Liver (tissue), 9 donors: ENCODE data around the gene EXT2. TPM values are rescaled to one million over a fixed set of nuclear protein-coding genes. Genes with fewer than 3 reads are reported as not detected.

Experiments
- DNase-seq: peaks from one replicate; pipeline ENCODE4 v3.0.0-alpha.2; 2017; ENCODE audit warnings: low spot score
- H3K27ac ChIP-seq, 2 donors: one replicate each; pipeline ENCODE4 v1.7.0; 2013; ENCODE audit warnings: inconsistent platforms in 2 of 2, low read length in 2 of 2, control low read depth in 1 of 2, low read depth in 1 of 2, mild to moderate bottlenecking in 1 of 2
- H3K27me3 ChIP-seq, 4 donors: one replicate each; pipeline versions ENCODE4 v1.6.1 to v1.7.0; 2013; ENCODE audit warnings: low read length in 3 of 4, inconsistent platforms in 1 of 4, mild to moderate bottlenecking in 1 of 4, moderate library complexity in 1 of 4; ENCODE audit not compliant: control insufficient read depth in 4 of 4, insufficient read depth in 4 of 4
- H3K36me3 ChIP-seq, 4 donors: one replicate each; pipeline versions ENCODE4 v1.6.1 to v1.7.0; 2013; ENCODE audit warnings: low read length in 3 of 4, mild to moderate bottlenecking in 3 of 4, low read depth in 1 of 4, moderate library complexity in 1 of 4; ENCODE audit not compliant: control insufficient read depth in 4 of 4, insufficient read depth in 3 of 4
- H3K4me1 ChIP-seq, 4 donors: one replicate each; pipeline versions ENCODE4 v1.6.1 to v1.7.0; 2013; ENCODE audit warnings: low read length in 3 of 4, mild to moderate bottlenecking in 3 of 4, moderate library complexity in 1 of 4; ENCODE audit not compliant: control insufficient read depth in 4 of 4, insufficient read depth in 4 of 4
- H3K4me3 ChIP-seq, 3 donors: one replicate each; pipeline versions ENCODE4 v1.6.1 to v1.7.0; 2013; ENCODE audit warnings: low read length in 3 of 3, control low read depth in 1 of 3, low read depth in 1 of 3, mild to moderate bottlenecking in 1 of 3
- H3K9ac ChIP-seq, 2 donors: one replicate each; pipeline ENCODE4 v1.7.0; 2013; ENCODE audit warnings: low read length in 2 of 2, mild to moderate bottlenecking in 2 of 2, moderate library complexity in 2 of 2, control low read depth in 1 of 2, low read depth in 1 of 2
- H3K9me3 ChIP-seq, 4 donors: one replicate each; pipeline versions ENCODE4 v1.6.1 to v1.7.0; 2013; ENCODE audit warnings: low read length in 3 of 4; ENCODE audit not compliant: control insufficient read depth in 4 of 4
- EGR1 ChIP-seq, 2 donors: IDR thresholded peaks; 2 replicates each; pipeline ENCODE4 v1.6.1; 2016 to 2018; ENCODE audit warnings: antibody characterized with exemption in 2 of 2, low read depth in 2 of 2
- FOXA1 ChIP-seq: IDR thresholded peaks from 2 replicates; pipeline ENCODE4 v1.6.1; 2016; ENCODE audit warnings: antibody characterized with exemption
- FOXA2 ChIP-seq: IDR thresholded peaks from 2 replicates; pipeline ENCODE4 v1.6.1; 2016; ENCODE audit warnings: antibody characterized with exemption
- HNF4A ChIP-seq, 2 donors: conservative IDR thresholded peaks; 2 replicates each; pipeline ENCODE4 v1.6.1; 2016; ENCODE audit warnings: antibody characterized with exemption in 2 of 2, mild to moderate bottlenecking in 2 of 2
- HNF4G ChIP-seq: IDR thresholded peaks from 2 replicates; pipeline ENCODE4 v1.6.1; 2016; ENCODE audit warnings: antibody characterized with exemption
- JUND ChIP-seq, 2 donors: IDR thresholded peaks; 2 replicates each; pipeline ENCODE4 v1.6.1; 2016; ENCODE audit warnings: antibody characterized with exemption in 2 of 2
- NR2F2 ChIP-seq: IDR thresholded peaks from 2 replicates; pipeline ENCODE4 v1.6.1; 2016; ENCODE audit warnings: antibody characterized with exemption
- RXRA ChIP-seq, 2 donors: IDR thresholded peaks; 2 replicates each; pipeline ENCODE4 v1.6.1; 2017 to 2018; ENCODE audit warnings: antibody characterized with exemption in 2 of 2, mild to moderate bottlenecking in 1 of 2
- SP1 ChIP-seq: IDR thresholded peaks from 2 replicates; pipeline ENCODE4 v1.6.1; 2018; ENCODE audit warnings: antibody characterized with exemption, mild to moderate bottlenecking
- TAF1 ChIP-seq: conservative IDR thresholded peaks from 2 replicates; pipeline ENCODE4 v1.6.1; 2016; ENCODE audit warnings: antibody characterized with exemption, mild to moderate bottlenecking
- YY1 ChIP-seq: IDR thresholded peaks from 2 replicates; pipeline ENCODE4 v1.6.1; 2016; ENCODE audit warnings: antibody characterized with exemption, mild to moderate bottlenecking
- WGBS: extraction: QIAGEN DNeasy Blood & Tissue Kit; methylation state at CpG from one replicate; pipeline ENCODE4 v1.1.7; 2013; 5-methylcytosine and 5-hydroxymethylcytosine counted together
- polyA plus RNA-seq, 2 donors: library from polyadenylated mRNA; stranded (reverse) in 1 of 2; unstranded in 1 of 2; fragments of 200-250 nt in 1 of 2; fragments of >200 nt in 1 of 2; fragmentation: Nextera tagmentation in 1 of 2; extraction: Ambion mirVana in 1 of 2; gene quantifications; one replicate each; pipeline versions ENCODE4 v1.2.1 to v1.2.3, GENCODE V29; 2013 to 2015
- total RNA-seq, 2 donors: library from RNA; depleted of rRNA; stranded (reverse); fragments of >200 nt; gene quantifications; one replicate each; pipeline ENCODE4 v1.2.3, GENCODE V29; 2014
- TF ChIP-seq, protein P1 (sequence below): IDR thresholded peaks from 2 replicates; pipeline ENCODE4 v1.6.1; 2016; ENCODE audit warnings: antibody characterized with exemption, mild to moderate bottlenecking
- TF ChIP-seq, protein P2 (sequence below): IDR thresholded peaks from 2 replicates; pipeline ENCODE4 v1.6.1; 2016; ENCODE audit warnings: antibody characterized with exemption
- TF ChIP-seq, protein P3 (sequence below): fragments of 150-350 bp; IDR thresholded peaks from 2 replicates; pipeline ENCODE4 v1.5.1; 2017; ENCODE audit warnings: improper control_type of control experiment, low read depth, low read length; ENCODE audit not compliant: missing input control
- TF ChIP-seq, protein P4 (sequence below): IDR thresholded peaks from 2 replicates; pipeline ENCODE4 v1.6.1; 2016; ENCODE audit warnings: antibody characterized with exemption
- TF ChIP-seq, protein P5 (sequence below): IDR thresholded peaks from 2 replicates; pipeline ENCODE4 v1.6.1; 2016; ENCODE audit warnings: antibody characterized with exemption
- donor health status: healthy.
- donor health status: healthy.
- donor health status: healthy.
- donor health status: healthy.
- donor health status: healthy.

The EXT2 gene
- total and polyA plus RNA-seq, 4 donors: 8.4 to 36.1 (median 29.8) TPM

DNA sequence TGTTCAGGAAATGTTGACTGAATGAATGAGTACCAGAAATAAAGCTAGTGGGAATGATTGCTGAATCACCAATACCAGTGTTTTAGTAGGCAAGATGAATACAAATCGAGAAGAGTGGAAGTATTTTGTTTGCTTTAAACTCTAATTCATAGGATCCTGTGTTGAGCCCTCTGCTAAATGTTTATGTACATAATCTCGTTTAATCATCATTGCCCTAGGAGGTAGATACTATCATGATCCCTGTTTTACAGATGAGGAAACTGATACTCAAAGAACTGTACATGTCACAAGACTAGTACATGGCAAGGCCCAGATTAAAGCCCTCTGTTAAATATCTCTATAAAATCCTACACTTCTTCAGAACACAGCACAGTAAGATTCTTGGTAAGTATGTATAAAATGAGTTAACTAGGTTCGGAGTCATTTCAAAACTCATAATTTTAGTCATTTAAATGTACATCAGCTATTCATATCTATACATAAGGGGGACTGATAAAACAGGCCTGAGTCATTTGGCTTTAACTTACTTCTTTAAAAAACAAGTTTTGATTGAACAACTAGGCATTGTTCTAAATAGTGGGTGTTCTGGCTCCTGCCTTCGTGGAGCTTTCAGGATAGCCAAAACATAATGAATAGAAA is 97.1 kb downstream of the EXT2 start:
- Histone ChIP-seq H3K4me3 (no peak overlapping the region), H3K36me3 (peaks cover 0 to 10% (median under 1%) of the 10 kb centered on the region in 4 donors), H3K4me1 (peaks cover 0 to 4% (median 0%) of the 10 kb centered on the region in 4 donors), H3K9me3 (peaks cover 5 to 16% (median 15%) of the 10 kb centered on the region in 4 donors), H3K27ac (no peak overlapping the region), H3K9ac (no peak overlapping the region), H3K27me3 (no peaks in the 10 kb centered on the region)
- TF ChIP-seq TAF1: no peak
- TF ChIP-seq, protein P1, sequence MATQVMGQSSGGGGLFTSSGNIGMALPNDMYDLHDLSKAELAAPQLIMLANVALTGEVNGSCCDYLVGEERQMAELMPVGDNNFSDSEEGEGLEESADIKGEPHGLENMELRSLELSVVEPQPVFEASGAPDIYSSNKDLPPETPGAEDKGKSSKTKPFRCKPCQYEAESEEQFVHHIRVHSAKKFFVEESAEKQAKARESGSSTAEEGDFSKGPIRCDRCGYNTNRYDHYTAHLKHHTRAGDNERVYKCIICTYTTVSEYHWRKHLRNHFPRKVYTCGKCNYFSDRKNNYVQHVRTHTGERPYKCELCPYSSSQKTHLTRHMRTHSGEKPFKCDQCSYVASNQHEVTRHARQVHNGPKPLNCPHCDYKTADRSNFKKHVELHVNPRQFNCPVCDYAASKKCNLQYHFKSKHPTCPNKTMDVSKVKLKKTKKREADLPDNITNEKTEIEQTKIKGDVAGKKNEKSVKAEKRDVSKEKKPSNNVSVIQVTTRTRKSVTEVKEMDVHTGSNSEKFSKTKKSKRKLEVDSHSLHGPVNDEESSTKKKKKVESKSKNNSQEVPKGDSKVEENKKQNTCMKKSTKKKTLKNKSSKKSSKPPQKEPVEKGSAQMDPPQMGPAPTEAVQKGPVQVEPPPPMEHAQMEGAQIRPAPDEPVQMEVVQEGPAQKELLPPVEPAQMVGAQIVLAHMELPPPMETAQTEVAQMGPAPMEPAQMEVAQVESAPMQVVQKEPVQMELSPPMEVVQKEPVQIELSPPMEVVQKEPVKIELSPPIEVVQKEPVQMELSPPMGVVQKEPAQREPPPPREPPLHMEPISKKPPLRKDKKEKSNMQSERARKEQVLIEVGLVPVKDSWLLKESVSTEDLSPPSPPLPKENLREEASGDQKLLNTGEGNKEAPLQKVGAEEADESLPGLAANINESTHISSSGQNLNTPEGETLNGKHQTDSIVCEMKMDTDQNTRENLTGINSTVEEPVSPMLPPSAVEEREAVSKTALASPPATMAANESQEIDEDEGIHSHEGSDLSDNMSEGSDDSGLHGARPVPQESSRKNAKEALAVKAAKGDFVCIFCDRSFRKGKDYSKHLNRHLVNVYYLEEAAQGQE: no peak
- TF ChIP-seq FOXA1: no peak
- TF ChIP-seq JUND (IDR thresholded peaks at IDR 0.05): no peak
- TF ChIP-seq, protein P2, sequence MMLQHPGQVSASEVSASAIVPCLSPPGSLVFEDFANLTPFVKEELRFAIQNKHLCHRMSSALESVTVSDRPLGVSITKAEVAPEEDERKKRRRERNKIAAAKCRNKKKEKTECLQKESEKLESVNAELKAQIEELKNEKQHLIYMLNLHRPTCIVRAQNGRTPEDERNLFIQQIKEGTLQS: no peak
- TF ChIP-seq, protein P3, sequence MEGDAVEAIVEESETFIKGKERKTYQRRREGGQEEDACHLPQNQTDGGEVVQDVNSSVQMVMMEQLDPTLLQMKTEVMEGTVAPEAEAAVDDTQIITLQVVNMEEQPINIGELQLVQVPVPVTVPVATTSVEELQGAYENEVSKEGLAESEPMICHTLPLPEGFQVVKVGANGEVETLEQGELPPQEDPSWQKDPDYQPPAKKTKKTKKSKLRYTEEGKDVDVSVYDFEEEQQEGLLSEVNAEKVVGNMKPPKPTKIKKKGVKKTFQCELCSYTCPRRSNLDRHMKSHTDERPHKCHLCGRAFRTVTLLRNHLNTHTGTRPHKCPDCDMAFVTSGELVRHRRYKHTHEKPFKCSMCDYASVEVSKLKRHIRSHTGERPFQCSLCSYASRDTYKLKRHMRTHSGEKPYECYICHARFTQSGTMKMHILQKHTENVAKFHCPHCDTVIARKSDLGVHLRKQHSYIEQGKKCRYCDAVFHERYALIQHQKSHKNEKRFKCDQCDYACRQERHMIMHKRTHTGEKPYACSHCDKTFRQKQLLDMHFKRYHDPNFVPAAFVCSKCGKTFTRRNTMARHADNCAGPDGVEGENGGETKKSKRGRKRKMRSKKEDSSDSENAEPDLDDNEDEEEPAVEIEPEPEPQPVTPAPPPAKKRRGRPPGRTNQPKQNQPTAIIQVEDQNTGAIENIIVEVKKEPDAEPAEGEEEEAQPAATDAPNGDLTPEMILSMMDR: no peak
- no peak for TF ChIP-seq FOXA2
- no peak for TF ChIP-seq SP1
- TF ChIP-seq NR2F2: no peak
- no peak for TF ChIP-seq YY1
- no peak for TF ChIP-seq HNF4A (conservative IDR thresholded peaks at IDR 0.05)
- TF ChIP-seq EGR1 (IDR thresholded peaks at IDR 0.05; ENCODE audit: low read depth in 2 of 2): no peak
- TF ChIP-seq, protein P4, sequence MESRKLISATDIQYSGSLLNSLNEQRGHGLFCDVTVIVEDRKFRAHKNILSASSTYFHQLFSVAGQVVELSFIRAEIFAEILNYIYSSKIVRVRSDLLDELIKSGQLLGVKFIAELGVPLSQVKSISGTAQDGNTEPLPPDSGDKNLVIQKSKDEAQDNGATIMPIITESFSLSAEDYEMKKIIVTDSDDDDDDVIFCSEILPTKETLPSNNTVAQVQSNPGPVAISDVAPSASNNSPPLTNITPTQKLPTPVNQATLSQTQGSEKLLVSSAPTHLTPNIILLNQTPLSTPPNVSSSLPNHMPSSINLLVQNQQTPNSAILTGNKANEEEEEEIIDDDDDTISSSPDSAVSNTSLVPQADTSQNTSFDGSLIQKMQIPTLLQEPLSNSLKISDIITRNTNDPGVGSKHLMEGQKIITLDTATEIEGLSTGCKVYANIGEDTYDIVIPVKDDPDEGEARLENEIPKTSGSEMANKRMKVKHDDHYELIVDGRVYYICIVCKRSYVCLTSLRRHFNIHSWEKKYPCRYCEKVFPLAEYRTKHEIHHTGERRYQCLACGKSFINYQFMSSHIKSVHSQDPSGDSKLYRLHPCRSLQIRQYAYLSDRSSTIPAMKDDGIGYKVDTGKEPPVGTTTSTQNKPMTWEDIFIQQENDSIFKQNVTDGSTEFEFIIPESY: no peak
- 91% methylated on average over 4 of the region's 4 CpGs for WGBS
- no peak for DNase-seq

DNA sequence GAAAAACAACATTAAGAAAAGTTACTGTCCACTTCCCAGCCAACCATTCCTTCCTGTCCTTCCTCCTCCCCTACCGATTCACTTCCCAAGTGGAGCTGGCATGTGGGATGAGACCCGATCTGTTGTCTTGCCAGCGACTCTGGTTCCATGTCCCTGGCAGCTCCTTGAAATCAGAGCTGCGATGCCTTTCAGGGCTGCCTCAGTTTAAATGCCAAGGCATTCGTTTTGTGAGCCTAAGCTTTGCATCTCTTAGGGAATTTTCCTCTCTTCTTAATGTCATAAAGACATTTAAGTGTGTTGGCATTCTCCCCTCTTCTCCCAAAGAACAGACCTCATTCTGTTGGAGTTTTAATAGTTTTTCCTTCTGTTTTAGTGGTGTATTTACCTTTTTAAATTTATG is 98.4 kb downstream of the EXT2 start:
- Histone ChIP-seq H3K27ac (no peak overlapping the region), H3K9me3 (peaks cover 1 to 8% (median 5%) of the 10 kb centered on the region in 4 donors), H3K4me3 (no peak overlapping the region), H3K9ac (no peak overlapping the region), H3K4me1 (peaks cover 0 to 4% (median 0%) of the 10 kb centered on the region in 4 donors), H3K27me3 (no peaks in the 10 kb centered on the region), H3K36me3 (peaks cover 0 to 12% (median 6%) of the 10 kb centered on the region in 4 donors)
- no peak for DNase-seq
- 93% methylated on average over 5 of the region's 5 CpGs for WGBS
- TF ChIP-seq RXRA (IDR thresholded peaks at IDR 0.05) (no peak), TAF1 (no peak), EGR1 (IDR thresholded peaks at IDR 0.05; ENCODE audit: low read depth in 2 of 2) (no peak), FOXA2 (no peak), HNF4G (no peak)
- TF ChIP-seq, protein P1: no peak
- TF ChIP-seq, protein P3: no peak
- TF ChIP-seq, protein P5, sequence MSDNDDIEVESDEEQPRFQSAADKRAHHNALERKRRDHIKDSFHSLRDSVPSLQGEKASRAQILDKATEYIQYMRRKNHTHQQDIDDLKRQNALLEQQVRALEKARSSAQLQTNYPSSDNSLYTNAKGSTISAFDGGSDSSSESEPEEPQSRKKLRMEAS: no peak
